ENCODE data around the gene TPD52L2. TPM values are rescaled to one million over a fixed set of nuclear protein-coding genes. Genes with fewer than 3 reads are reported as not detected.
A peak's percentile ranks its signal among the peaks of the same experiment; 100 is the strongest.

TPD52L2 gene
- total RNA-seq, 1 donor from 2014 or later = 57.4 TPM

DNA sequence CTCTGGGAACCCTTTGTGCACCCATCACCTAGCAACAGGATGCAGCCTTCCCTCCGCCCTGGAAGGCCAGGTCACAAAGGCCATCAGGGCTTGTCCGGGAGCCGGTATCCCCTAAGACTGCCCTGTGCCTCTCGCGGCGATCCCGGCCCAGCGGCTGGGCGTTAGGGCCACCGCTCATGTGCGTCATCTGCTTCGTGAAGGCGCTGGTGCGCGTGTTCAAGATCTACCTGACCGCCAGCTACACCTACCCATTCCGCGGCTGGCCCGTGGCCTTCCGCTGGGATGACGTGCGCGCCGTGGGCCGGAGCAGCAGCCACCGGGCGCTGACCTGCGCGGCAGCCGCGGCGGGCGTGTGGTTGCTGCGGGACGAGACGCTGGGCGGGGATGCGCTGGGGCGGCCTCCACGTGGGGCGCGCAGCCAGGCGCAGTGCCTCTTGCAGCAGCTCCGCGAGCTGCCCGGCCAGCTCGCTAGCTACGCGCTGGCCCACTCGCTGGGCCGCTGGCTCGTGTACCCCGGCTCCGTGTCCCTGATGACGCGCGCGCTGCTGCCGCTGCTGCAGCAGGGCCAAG lies 3.6 kb upstream of the TPD52L2 start, which contains the start of gene ABHD16B:
ABHD16B (plus strand) TSS at position 134 of the 570 bp plus-strand sequence; CDS start at position 177, 43 bp downstream.
- Mint-ChIP-seq H3K27me3 (ENCODE audit: low read depth) (peaks cover 2% of the 10 kb centered on the region), H3K9me3 (no peaks in the 10 kb centered on the region), H3K4me1 (peaks cover 52% of the 10 kb centered on the region), H3K4me3 (no peak within 1 kb of the TSS), H3K27ac (ENCODE audit: unreplicated experiment) (no peak within 1 kb of the TSS), H3K36me3 (ENCODE audit: low read depth) (peaks cover 2% of the 10 kb centered on the region)
- DNase-seq (ENCODE audit: low read depth, low spot score) = no peak
- TF ChIP-seq, protein P1, sequence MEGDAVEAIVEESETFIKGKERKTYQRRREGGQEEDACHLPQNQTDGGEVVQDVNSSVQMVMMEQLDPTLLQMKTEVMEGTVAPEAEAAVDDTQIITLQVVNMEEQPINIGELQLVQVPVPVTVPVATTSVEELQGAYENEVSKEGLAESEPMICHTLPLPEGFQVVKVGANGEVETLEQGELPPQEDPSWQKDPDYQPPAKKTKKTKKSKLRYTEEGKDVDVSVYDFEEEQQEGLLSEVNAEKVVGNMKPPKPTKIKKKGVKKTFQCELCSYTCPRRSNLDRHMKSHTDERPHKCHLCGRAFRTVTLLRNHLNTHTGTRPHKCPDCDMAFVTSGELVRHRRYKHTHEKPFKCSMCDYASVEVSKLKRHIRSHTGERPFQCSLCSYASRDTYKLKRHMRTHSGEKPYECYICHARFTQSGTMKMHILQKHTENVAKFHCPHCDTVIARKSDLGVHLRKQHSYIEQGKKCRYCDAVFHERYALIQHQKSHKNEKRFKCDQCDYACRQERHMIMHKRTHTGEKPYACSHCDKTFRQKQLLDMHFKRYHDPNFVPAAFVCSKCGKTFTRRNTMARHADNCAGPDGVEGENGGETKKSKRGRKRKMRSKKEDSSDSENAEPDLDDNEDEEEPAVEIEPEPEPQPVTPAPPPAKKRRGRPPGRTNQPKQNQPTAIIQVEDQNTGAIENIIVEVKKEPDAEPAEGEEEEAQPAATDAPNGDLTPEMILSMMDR (conservative IDR thresholded peaks at IDR 0.05) = no peak

DNA sequence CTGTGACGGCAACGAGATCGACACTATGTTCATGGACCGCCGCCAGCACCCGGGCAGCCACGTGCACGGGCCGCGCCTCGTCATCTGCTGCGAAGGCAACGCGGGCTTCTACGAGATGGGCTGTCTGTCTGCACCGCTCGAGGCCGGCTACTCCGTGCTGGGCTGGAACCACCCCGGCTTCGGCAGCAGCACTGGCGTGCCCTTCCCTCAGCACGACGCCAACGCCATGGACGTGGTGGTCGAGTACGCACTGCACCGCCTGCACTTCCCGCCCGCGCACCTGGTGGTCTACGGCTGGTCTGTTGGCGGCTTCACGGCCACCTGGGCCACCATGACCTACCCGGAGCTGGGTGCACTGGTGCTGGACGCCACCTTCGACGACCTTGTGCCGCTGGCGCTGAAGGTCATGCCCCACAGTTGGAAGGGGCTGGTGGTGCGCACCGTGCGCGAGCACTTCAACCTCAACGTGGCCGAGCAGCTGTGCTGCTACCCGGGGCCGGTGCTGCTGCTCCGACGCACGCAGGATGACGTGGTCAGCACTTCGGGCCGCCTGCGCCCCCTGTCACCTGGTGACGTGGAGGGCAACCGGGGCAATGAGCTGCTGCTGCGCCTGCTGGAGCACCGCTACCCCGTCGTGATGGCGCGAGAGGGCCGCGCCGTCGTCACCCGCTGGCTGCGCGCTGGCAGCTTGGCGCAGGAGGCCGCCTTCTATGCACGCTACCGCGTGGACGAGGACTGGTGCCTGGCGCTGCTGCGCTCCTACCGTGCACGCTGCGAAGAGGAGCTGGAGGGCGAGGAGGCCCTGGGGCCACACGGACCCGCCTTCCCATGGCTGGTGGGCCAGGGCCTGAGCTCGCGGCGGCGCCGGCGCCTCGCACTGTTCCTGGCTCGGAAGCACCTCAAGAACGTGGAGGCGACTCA lies 2.8 kb upstream of the TPD52L2 start:
- DNase-seq (ENCODE audit: low read depth, low spot score) = no peak
- Mint-ChIP-seq H3K36me3 (ENCODE audit: low read depth) (peaks cover 2% of the 10 kb centered on the region), H3K27me3 (ENCODE audit: low read depth) (peaks cover 2% of the 10 kb centered on the region), H3K9me3 (no peaks in the 10 kb centered on the region), H3K4me3 (no peak overlapping the region), H3K4me1 (peaks cover 44% of the 10 kb centered on the region), H3K27ac (ENCODE audit: unreplicated experiment) (no peak overlapping the region)
- TF ChIP-seq, protein P1 (conservative IDR thresholded peaks at IDR 0.05) = no peak

DNA sequence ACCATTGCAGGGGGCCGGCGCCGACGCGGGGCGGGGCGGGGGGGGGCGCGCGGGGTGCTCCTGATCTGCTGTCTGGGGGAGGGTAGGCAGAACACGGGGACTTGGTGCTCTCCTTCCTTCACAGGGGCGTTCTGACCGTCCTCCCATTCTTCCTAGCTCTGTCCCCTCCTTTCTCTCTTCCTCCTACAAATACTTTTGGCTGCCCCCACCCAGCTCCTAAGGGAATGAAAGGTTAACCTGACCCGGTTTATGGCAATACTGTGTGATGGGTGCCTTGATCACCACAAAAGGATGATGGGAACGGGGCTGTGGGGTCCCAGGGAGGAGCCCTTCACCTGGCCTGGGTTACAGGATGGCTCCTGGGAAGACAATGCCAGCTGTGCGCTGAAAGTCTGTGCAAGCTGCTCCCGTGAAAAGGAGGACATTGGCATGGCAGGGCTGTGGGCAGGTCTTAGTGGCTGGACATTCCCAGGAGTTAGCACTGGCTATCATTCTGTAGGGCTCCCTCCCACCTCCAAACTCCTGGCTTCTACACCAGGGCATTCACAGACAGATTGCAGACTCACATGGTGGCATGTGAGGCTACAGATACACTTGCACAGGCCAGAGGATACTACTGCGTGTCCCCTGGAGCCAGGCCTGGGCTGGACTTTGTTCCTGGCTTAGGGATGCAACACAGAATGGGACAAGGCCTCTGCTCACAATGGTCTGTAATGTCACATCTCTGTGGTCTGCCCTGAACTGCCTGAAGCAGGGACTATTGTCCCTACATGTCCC lies 1.9 kb upstream of the TPD52L2 start:
- no peak for DNase-seq (ENCODE audit: low read depth, low spot score)
- Mint-ChIP-seq H3K9me3 (no peaks in the 10 kb centered on the region), H3K27ac (ENCODE audit: unreplicated experiment) (no peak overlapping the region), H3K4me1 (peaks cover 36% of the 10 kb centered on the region), H3K4me3 (peak overlapping the region; percentile 95), H3K27me3 (ENCODE audit: low read depth) (peaks cover 2% of the 10 kb centered on the region), H3K36me3 (ENCODE audit: low read depth) (peaks cover 5% of the 10 kb centered on the region)
- TF ChIP-seq, protein P1 (conservative IDR thresholded peaks at IDR 0.05) = no peak

DNA sequence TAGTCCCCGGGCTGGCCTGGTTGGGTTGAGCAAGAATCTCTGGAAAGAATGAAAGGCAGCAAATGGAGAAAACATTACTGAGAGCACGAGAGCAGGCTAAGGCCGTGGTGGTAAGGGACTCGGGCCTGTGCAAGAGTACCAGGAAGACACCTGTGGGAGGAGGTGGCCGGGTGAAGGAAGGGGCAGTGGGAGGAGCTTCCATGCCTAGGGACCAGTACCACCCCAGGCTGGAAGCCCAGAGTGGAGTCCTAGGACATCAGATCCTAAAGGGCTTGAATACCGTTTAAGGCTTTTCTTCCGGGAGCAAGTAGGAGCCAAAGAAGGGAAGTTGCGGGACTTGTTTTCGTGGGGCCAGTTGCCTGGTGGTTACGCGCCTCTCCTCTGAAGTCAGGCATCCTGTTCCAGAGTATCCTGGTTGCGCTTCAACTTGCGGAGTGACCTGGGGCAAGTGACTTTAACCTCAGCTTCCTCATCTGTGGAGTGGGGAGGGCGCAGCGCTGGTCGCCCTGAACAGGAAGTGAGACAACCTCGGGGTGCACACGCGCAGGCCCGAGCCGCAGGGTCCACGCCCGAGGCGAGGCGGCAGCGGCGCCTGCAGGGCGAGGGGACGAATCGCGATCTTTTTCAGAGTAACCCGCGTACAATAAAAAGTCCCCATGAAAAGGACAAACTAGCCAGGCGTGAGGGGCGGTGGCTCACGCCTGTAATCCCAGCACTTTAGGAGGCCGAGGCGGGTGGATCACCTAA lies 1.1 kb upstream of the TPD52L2 start:
- H3K9me3 Mint-ChIP-seq = no peaks in the 10 kb centered on the region
- H3K27ac Mint-ChIP-seq (ENCODE audit: unreplicated experiment) = peak overlapping the region; percentile 97

More for the DNA sequence above, 1.1 kb upstream of the TPD52L2 start:
- Mint-ChIP-seq H3K4me3 (peak overlapping the region; percentile 95), H3K36me3 (ENCODE audit: low read depth) (peaks cover 7% of the 10 kb centered on the region), H3K27me3 (ENCODE audit: low read depth) (peaks cover under 1% of the 10 kb centered on the region), H3K4me1 (peaks cover 29% of the 10 kb centered on the region)
- no peak for DNase-seq (ENCODE audit: low read depth, low spot score)
- TF ChIP-seq, protein P1 (conservative IDR thresholded peaks at IDR 0.05) = peak; percentile 63
